H1 (cell line): Measurements from ENCODE around the gene BECN2. TPM values are rescaled to one million over a fixed set of nuclear protein-coding genes. Genes with fewer than 3 reads are reported as not detected.

ENCODE experiments used
- ASH2L ChIP-seq: fragments of 200-600, 300-600 bp; sonication (generic); IDR thresholded peaks from one replicate; pipeline ENCODE4 v1.7.1; 2017; ENCODE audit warnings: low read length
- YY1 ChIP-seq: IDR thresholded peaks from 2 replicates; pipeline ENCODE4 v1.6.1; 2011; ENCODE audit warnings: low read depth, mild to moderate bottlenecking, low read length
- ZNF274 ChIP-seq: IDR thresholded peaks from 2 replicates; pipeline ENCODE4 v1.7.0; 2012; ENCODE audit warnings: low read length, borderline replicate concordance; ENCODE audit errors: extremely low read depth
- polyA plus RNA-seq, 7 experiments: library from polyadenylated mRNA; depleted of rRNA in 3 of 7; stranded (reverse) in 5 of 7; unstranded in 2 of 7; fragments of >200 nt in 5 of 7; fragments of 200-250 nt in 2 of 7; gene quantifications; 1 replicate in 5 of 7; 2 replicates in 1 of 7; 4 replicates in 1 of 7; pipeline versions ENCODE4 v1.2.1 to v1.2.3, GENCODE V29; 2011 to 2013; ENCODE audit warnings: missing spikeins in 2 of 7, mixed read lengths in 2 of 7
- total RNA-seq: library from RNA; stranded (reverse); fragmentation: NEBNext Ultra II Directional; extraction: Animal tissue kit (Norgen Biotek cat#: 25700); gene quantifications from 2 replicates; pipeline ENCODE4 v1.2.1, GENCODE V29; 2021
- TF ChIP-seq, protein P1 (sequence below): fragments of 300-600 bp; sonication (generic); IDR thresholded peaks from 2 replicates; pipeline ENCODE4 v1.7.1; 2012; ENCODE audit warnings: low read length, moderate library complexity, mild to moderate bottlenecking, inconsistent platforms; ENCODE audit not compliant: insufficient replicate concordance
- TF ChIP-seq, protein P2 (sequence below), 3 experiments: IDR thresholded peaks; 1 replicate in 2 of 3; 2 replicates in 1 of 3; pipeline versions ENCODE4 v1.5.1 to v1.6.1; 2011; ENCODE audit warnings: low read length in 3 of 3, mild to moderate bottlenecking in 3 of 3, inconsistent platforms in 2 of 3, low read depth in 1 of 3, moderate library complexity in 1 of 3; ENCODE audit not compliant: insufficient read depth in 1 of 3; ENCODE audit errors: control extremely low read depth in 1 of 3

BECN2 gene
- total and polyA plus RNA-seq, 2 of the 8 experiments (the other 6 are each of a cell fraction or from before 2014, with no cell fraction given), result not detected

DNA sequence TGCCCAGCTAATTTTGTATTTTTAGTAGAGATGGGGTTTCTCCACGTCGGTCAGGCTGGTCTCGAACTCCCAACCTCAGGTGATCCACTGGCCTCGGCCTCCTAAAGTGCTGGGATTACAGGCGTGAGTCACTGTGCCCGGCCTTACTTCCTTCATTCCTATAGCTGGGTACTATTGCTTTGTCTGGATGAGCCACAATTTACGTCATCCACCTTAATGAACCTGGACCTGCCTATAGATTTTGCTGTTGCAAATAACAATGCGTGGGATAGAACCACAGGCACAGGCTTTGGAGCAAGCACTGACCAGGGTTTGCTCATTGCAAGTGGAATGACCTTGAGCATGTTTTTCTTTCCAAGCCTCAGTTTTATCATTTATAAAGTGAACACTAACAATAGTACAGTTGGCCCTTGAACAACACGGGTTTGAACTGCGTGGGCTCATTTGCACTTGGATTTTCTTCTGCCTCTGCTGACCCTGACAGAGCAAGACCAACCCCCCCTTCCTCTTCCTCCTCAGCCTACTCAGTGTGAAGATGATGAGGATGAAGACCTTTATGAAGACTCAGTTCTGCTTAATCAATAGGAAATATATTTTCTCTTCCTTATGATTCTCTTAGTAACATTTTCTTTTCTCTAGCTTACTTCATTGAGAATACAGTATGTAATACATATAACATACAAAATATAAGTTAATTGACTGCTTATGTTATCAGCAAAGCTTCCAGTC is 33.3 kb upstream of the BECN2 start (continued):
- TF ChIP-seq, protein P1, sequence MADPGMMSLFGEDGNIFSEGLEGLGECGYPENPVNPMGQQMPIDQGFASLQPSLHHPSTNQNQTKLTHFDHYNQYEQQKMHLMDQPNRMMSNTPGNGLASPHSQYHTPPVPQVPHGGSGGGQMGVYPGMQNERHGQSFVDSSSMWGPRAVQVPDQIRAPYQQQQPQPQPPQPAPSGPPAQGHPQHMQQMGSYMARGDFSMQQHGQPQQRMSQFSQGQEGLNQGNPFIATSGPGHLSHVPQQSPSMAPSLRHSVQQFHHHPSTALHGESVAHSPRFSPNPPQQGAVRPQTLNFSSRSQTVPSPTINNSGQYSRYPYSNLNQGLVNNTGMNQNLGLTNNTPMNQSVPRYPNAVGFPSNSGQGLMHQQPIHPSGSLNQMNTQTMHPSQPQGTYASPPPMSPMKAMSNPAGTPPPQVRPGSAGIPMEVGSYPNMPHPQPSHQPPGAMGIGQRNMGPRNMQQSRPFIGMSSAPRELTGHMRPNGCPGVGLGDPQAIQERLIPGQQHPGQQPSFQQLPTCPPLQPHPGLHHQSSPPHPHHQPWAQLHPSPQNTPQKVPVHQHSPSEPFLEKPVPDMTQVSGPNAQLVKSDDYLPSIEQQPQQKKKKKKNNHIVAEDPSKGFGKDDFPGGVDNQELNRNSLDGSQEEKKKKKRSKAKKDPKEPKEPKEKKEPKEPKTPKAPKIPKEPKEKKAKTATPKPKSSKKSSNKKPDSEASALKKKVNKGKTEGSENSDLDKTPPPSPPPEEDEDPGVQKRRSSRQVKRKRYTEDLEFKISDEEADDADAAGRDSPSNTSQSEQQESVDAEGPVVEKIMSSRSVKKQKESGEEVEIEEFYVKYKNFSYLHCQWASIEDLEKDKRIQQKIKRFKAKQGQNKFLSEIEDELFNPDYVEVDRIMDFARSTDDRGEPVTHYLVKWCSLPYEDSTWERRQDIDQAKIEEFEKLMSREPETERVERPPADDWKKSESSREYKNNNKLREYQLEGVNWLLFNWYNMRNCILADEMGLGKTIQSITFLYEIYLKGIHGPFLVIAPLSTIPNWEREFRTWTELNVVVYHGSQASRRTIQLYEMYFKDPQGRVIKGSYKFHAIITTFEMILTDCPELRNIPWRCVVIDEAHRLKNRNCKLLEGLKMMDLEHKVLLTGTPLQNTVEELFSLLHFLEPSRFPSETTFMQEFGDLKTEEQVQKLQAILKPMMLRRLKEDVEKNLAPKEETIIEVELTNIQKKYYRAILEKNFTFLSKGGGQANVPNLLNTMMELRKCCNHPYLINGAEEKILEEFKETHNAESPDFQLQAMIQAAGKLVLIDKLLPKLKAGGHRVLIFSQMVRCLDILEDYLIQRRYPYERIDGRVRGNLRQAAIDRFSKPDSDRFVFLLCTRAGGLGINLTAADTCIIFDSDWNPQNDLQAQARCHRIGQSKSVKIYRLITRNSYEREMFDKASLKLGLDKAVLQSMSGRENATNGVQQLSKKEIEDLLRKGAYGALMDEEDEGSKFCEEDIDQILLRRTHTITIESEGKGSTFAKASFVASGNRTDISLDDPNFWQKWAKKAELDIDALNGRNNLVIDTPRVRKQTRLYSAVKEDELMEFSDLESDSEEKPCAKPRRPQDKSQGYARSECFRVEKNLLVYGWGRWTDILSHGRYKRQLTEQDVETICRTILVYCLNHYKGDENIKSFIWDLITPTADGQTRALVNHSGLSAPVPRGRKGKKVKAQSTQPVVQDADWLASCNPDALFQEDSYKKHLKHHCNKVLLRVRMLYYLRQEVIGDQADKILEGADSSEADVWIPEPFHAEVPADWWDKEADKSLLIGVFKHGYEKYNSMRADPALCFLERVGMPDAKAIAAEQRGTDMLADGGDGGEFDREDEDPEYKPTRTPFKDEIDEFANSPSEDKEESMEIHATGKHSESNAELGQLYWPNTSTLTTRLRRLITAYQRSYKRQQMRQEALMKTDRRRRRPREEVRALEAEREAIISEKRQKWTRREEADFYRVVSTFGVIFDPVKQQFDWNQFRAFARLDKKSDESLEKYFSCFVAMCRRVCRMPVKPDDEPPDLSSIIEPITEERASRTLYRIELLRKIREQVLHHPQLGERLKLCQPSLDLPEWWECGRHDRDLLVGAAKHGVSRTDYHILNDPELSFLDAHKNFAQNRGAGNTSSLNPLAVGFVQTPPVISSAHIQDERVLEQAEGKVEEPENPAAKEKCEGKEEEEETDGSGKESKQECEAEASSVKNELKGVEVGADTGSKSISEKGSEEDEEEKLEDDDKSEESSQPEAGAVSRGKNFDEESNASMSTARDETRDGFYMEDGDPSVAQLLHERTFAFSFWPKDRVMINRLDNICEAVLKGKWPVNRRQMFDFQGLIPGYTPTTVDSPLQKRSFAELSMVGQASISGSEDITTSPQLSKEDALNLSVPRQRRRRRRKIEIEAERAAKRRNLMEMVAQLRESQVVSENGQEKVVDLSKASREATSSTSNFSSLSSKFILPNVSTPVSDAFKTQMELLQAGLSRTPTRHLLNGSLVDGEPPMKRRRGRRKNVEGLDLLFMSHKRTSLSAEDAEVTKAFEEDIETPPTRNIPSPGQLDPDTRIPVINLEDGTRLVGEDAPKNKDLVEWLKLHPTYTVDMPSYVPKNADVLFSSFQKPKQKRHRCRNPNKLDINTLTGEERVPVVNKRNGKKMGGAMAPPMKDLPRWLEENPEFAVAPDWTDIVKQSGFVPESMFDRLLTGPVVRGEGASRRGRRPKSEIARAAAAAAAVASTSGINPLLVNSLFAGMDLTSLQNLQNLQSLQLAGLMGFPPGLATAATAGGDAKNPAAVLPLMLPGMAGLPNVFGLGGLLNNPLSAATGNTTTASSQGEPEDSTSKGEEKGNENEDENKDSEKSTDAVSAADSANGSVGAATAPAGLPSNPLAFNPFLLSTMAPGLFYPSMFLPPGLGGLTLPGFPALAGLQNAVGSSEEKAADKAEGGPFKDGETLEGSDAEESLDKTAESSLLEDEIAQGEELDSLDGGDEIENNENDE, result no peak
- TF ChIP-seq, protein P2, sequence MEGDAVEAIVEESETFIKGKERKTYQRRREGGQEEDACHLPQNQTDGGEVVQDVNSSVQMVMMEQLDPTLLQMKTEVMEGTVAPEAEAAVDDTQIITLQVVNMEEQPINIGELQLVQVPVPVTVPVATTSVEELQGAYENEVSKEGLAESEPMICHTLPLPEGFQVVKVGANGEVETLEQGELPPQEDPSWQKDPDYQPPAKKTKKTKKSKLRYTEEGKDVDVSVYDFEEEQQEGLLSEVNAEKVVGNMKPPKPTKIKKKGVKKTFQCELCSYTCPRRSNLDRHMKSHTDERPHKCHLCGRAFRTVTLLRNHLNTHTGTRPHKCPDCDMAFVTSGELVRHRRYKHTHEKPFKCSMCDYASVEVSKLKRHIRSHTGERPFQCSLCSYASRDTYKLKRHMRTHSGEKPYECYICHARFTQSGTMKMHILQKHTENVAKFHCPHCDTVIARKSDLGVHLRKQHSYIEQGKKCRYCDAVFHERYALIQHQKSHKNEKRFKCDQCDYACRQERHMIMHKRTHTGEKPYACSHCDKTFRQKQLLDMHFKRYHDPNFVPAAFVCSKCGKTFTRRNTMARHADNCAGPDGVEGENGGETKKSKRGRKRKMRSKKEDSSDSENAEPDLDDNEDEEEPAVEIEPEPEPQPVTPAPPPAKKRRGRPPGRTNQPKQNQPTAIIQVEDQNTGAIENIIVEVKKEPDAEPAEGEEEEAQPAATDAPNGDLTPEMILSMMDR (IDR thresholded peaks at IDR 0.05; ENCODE audit: control extremely low read depth in 1 of 3, insufficient read depth in 1 of 3, low read depth in 1 of 3, low read length in 3 of 3), result no peak
- no peak for TF ChIP-seq ASH2L
- no peak for TF ChIP-seq YY1
- no peak for TF ChIP-seq ZNF274
